ENCODE results near the gene MAN2A2. TPM values are rescaled to one million over a fixed set of nuclear protein-coding genes. Genes with fewer than 3 reads are reported as not detected.
A peak's percentile ranks its signal among the peaks of the same experiment; 100 is the strongest.

MAN2A2 gene
- total RNA-seq, 1 experiment from 2014 or later: 64.9 TPM

- H3K27me3 ChIP-seq (replicated peaks; ENCODE audit: control insufficient read depth, insufficient read depth, low read length): no peaks in the 10 kb centered on the region
- no TSS peak for BruUV-seq (replicated peaks)
- Mint-ChIP-seq H3K4me1 (ENCODE audit: low read depth, unreplicated experiment) (peaks cover 6% of the 10 kb centered on the region), H3K9me3 (ENCODE audit: unreplicated experiment) (no peaks in the 10 kb centered on the region), H3K4me3 (ENCODE audit: unreplicated experiment) (no peak overlapping the region), H3K27me3 (ENCODE audit: insufficient read depth, unreplicated experiment) (no peaks in the 10 kb centered on the region), H3K36me3 (ENCODE audit: insufficient read depth, unreplicated experiment) (peaks cover 76% of the 10 kb centered on the region), H3K27ac (ENCODE audit: unreplicated experiment) (no peak overlapping the region)
- no peaks in the 10 kb centered on the region for H3K4me1 ChIP-seq
- no peak overlapping the region for H3K4me3 ChIP-seq (ENCODE audit: low read depth, low read length)
- no peak for TF ChIP-seq CTCF (IDR thresholded peaks at IDR 0.05; ENCODE audit: insufficient read depth in 1 of 2, low read depth in 1 of 2, low read length in 1 of 2, severe bottlenecking in 1 of 2, unreplicated experiment in 1 of 2)
- intact Hi-C loops (cut with micrococcal nuclease; ENCODE audit: unreplicated experiment): no loop called here
- DNase-seq: no peak
- no peaks in the 10 kb centered on the region for H3K9me3 ChIP-seq
- ChIA-PET POLR2A (no interaction called here), CTCF (no interaction called here)
- H3K36me3 ChIP-seq (ENCODE audit: control insufficient read depth, insufficient read depth, low read length): peaks cover 1% of the 10 kb centered on the region
Observed at GRCh38 chr15:90962021-90962420, 58.9 kb downstream of the MAN2A2 start.

GRCh38 chr15:90966262-90966661 is 63.2 kb downstream of the MAN2A2 start:
- Mint-ChIP-seq H3K4me1 (ENCODE audit: low read depth, unreplicated experiment) (peaks cover 2% of the 10 kb centered on the region), H3K36me3 (ENCODE audit: insufficient read depth, unreplicated experiment) (peaks cover 83% of the 10 kb centered on the region), H3K9me3 (ENCODE audit: unreplicated experiment) (no peaks in the 10 kb centered on the region), H3K27me3 (ENCODE audit: insufficient read depth, unreplicated experiment) (no peaks in the 10 kb centered on the region), H3K27ac (ENCODE audit: unreplicated experiment) (no peak overlapping the region), H3K4me3 (ENCODE audit: unreplicated experiment) (no peak overlapping the region)
- no peaks in the 10 kb centered on the region for H3K9me3 ChIP-seq
- no peak for TF ChIP-seq CTCF (IDR thresholded peaks at IDR 0.05; ENCODE audit: insufficient read depth in 1 of 2, low read depth in 1 of 2, low read length in 1 of 2, severe bottlenecking in 1 of 2, unreplicated experiment in 1 of 2)
- intact Hi-C loops (cut with micrococcal nuclease; ENCODE audit: unreplicated experiment): no loop called here
- no peak for DNase-seq
- CTCF ChIA-PET: no interaction called here
- POLR2A ChIA-PET: interaction anchor here (0.7 kb wide), 1 partner anchor 67 kb away, joined by 3 read pairs; no protein-coding TSS in a partner anchor
- H3K27me3 ChIP-seq (replicated peaks; ENCODE audit: control insufficient read depth, insufficient read depth, low read length): no peaks in the 10 kb centered on the region
- H3K4me1 ChIP-seq: no peaks in the 10 kb centered on the region
- no peak overlapping the region for H3K4me3 ChIP-seq (ENCODE audit: low read depth, low read length)
- TSS peak; percentile 70 for BruUV-seq (replicated peaks)
- no peaks in the 10 kb centered on the region; the same call in 1 of the 2 replicates for H3K36me3 ChIP-seq (ENCODE audit: control insufficient read depth, insufficient read depth, low read length)

- no peak overlapping the region for H3K4me3 ChIP-seq (ENCODE audit: low read depth, low read length)
- no peaks in the 10 kb centered on the region; the same call in 1 of the 2 replicates for H3K36me3 ChIP-seq (ENCODE audit: control insufficient read depth, insufficient read depth, low read length)
- H3K4me1 ChIP-seq: no peaks in the 10 kb centered on the region
- H3K27me3 ChIP-seq (replicated peaks; ENCODE audit: control insufficient read depth, insufficient read depth, low read length): no peaks in the 10 kb centered on the region
- no peak for TF ChIP-seq CTCF (IDR thresholded peaks at IDR 0.05; ENCODE audit: insufficient read depth in 1 of 2, low read depth in 1 of 2, low read length in 1 of 2, severe bottlenecking in 1 of 2, unreplicated experiment in 1 of 2)
- Mint-ChIP-seq H3K27ac (ENCODE audit: unreplicated experiment) (no peak overlapping the region), H3K4me1 (ENCODE audit: low read depth, unreplicated experiment) (no peaks in the 10 kb centered on the region), H3K27me3 (ENCODE audit: insufficient read depth, unreplicated experiment) (no peaks in the 10 kb centered on the region), H3K4me3 (ENCODE audit: unreplicated experiment) (no peak overlapping the region), H3K9me3 (ENCODE audit: unreplicated experiment) (no peaks in the 10 kb centered on the region), H3K36me3 (ENCODE audit: insufficient read depth, unreplicated experiment) (peaks cover 85% of the 10 kb centered on the region)
- no peak for DNase-seq
- H3K9me3 ChIP-seq: no peaks in the 10 kb centered on the region
- no TSS peak for BruUV-seq (replicated peaks)
- CTCF ChIA-PET: no interaction called here
- intact Hi-C loops (cut with micrococcal nuclease; ENCODE audit: unreplicated experiment): no loop called here
- POLR2A ChIA-PET: no interaction called here
Observed at GRCh38 chr15:90967206-90967605, 64.1 kb downstream of the MAN2A2 start.

Measured in Caco-2 (cell line).